H1 (cell line): ENCODE results near the gene L3MBTL4. TPM values are rescaled to one million over a fixed set of nuclear protein-coding genes. Genes with fewer than 3 reads are reported as not detected.

Experiments
- CTCF ChIA-PET: fragments of 300-600 bp; sonication (Branson Sonifier 250); formaldehyde crosslinking; loops from one replicate; lab custom pipeline; 2021; ENCODE audit not compliant: partially characterized antibody; lab: Charles Lee
- POLR2A ChIA-PET: fragments of 300-600 bp; sonication (Branson Sonifier 250); formaldehyde crosslinking; loops from one replicate; lab custom pipeline; 2021; ENCODE audit warnings: inconsistent platforms; ENCODE audit not compliant: partially characterized antibody; lab: Charles Lee
- DNase-seq, 2 experiments: peaks; one replicate each; pipeline versions ENCODE4 v3.0.0 to v3.0.0-alpha.2; 2010 to 2022; ENCODE audit warnings: low spot score in 2 of 2, low read depth in 1 of 2, mixed read lengths in 1 of 2
- FAIRE-seq: peaks from 2 replicates; lab custom pipeline; 2011; peaks lifted over from hg19 to GRCh38; lab: Jason Lieb, UNC
- H2AFZ ChIP-seq: 2 replicates; pipeline ENCODE4 v1.8.1; 2012; ENCODE audit warnings: low read length, inconsistent platforms
- H2AK5ac ChIP-seq: 2 replicates; pipeline ENCODE4 v1.6.1; 2013; ENCODE audit warnings: low read depth, low read length
- H2BK120ac ChIP-seq: replicated peaks from 2 replicates; pipeline ENCODE3; 2013; ENCODE audit warnings: low read depth, low read length, inconsistent platforms
- H2BK12ac ChIP-seq: 2 replicates; pipeline ENCODE4 v1.6.1; 2013; ENCODE audit warnings: low read depth, low read length
- H2BK15ac ChIP-seq: 2 replicates; pipeline ENCODE4 v1.6.1; 2013; ENCODE audit warnings: low read length
- H2BK20ac ChIP-seq: 2 replicates; pipeline ENCODE4 v1.6.1; 2013; ENCODE audit warnings: low read length
- H2BK5ac ChIP-seq: 2 replicates; pipeline ENCODE4 v1.6.1; 2013; ENCODE audit warnings: low read depth, low read length
- H3K14ac ChIP-seq: 2 replicates; pipeline ENCODE4 v1.6.1; 2013; ENCODE audit warnings: inconsistent platforms; ENCODE audit not compliant: insufficient read length
- H3K18ac ChIP-seq: 2 replicates; pipeline ENCODE4 v1.6.1; 2013; ENCODE audit warnings: low read length; ENCODE audit errors: extremely low read depth
- H3K23ac ChIP-seq: 2 replicates; pipeline ENCODE4 v1.6.1; 2013; ENCODE audit warnings: inconsistent platforms; ENCODE audit not compliant: insufficient read length
- H3K23me2 ChIP-seq: 2 replicates; pipeline ENCODE4 v1.6.1; 2013; ENCODE audit warnings: low read depth, low read length
- H3K27ac ChIP-seq: 2 replicates; pipeline ENCODE4 v1.6.1; 2011; ENCODE audit warnings: low read depth, low read length, inconsistent platforms
- H3K27me3 ChIP-seq, 4 experiments: replicated peaks in 1 of 4; 1 replicate in 1 of 4; 2 replicates in 3 of 4; pipeline versions ENCODE4 v1.6.1 to v1.8.1; 2011 to 2013; ENCODE audit warnings: low read length in 3 of 4, mild to moderate bottlenecking in 3 of 4, inconsistent platforms in 2 of 4, mixed read lengths in 2 of 4, moderate library complexity in 1 of 4; ENCODE audit not compliant: control insufficient read depth in 3 of 4, insufficient read depth in 3 of 4; ENCODE audit errors: extremely low read depth in 1 of 4
- H3K36me3 ChIP-seq, 4 experiments: 2 replicates each; pipeline versions ENCODE4 v1.6.1 to v1.8.1; 2011 to 2013; ENCODE audit warnings: mild to moderate bottlenecking in 4 of 4, low read length in 3 of 4, moderate library complexity in 2 of 4, control low read depth in 1 of 4, inconsistent platforms in 1 of 4; ENCODE audit not compliant: insufficient read depth in 4 of 4, control insufficient read depth in 2 of 4
- H3K4ac ChIP-seq: replicated peaks from 2 replicates; pipeline ENCODE3; 2013; ENCODE audit warnings: low read length, low read depth, mixed read lengths, inconsistent platforms; ENCODE audit not compliant: insufficient read length
- H3K4me1 ChIP-seq, 4 experiments: replicated peaks in 1 of 4; 1 replicate in 1 of 4; 2 replicates in 3 of 4; pipeline versions ENCODE4 v1.6.1 to v1.8.1; 2011 to 2013; ENCODE audit warnings: low read length in 3 of 4, inconsistent platforms in 2 of 4, mixed read lengths in 1 of 4; ENCODE audit not compliant: insufficient read depth in 4 of 4, control insufficient read depth in 3 of 4
- H3K4me2 ChIP-seq, 2 experiments: 2 replicates each; pipeline versions ENCODE4 v1.6.1 to v1.8.1; 2011 to 2013; ENCODE audit warnings: low read depth in 2 of 2, low read length in 2 of 2, control low read depth in 1 of 2, inconsistent platforms in 1 of 2, mild to moderate bottlenecking in 1 of 2; ENCODE audit not compliant: insufficient read depth in 1 of 2
- H3K4me3 ChIP-seq, 4 experiments: fragments of 200-600, 300-600 bp in 1 of 4; sonication (generic), shearing (Covaris generic), sonication (Bioruptor Twin) in 1 of 4; 2 replicates each; pipeline versions ENCODE4 v1.5.1 to v1.8.1; 2011 to 2016; ENCODE audit warnings: low read length in 4 of 4, low read depth in 3 of 4, control low read depth in 2 of 4, inconsistent platforms in 2 of 4, mild to moderate bottlenecking in 2 of 4, mixed read lengths in 1 of 4, moderate library complexity in 1 of 4; ENCODE audit not compliant: insufficient read depth in 2 of 4; ENCODE audit errors: extremely low read depth in 1 of 4
- H3K56ac ChIP-seq: replicated peaks from 2 replicates; pipeline ENCODE3; 2013; ENCODE audit warnings: low read depth, mild to moderate bottlenecking, mixed read lengths, low read length, inconsistent platforms; ENCODE audit not compliant: insufficient read length
- H3K79me1 ChIP-seq: 2 replicates; pipeline ENCODE4 v1.6.1; 2013; ENCODE audit warnings: low read depth, low read length, control low read depth
- H3K79me2 ChIP-seq, 2 experiments: 2 replicates each; pipeline versions ENCODE4 v1.6.1 to v1.8.1; 2012 to 2013; ENCODE audit warnings: low read length in 2 of 2, mild to moderate bottlenecking in 2 of 2, inconsistent platforms in 1 of 2; ENCODE audit not compliant: insufficient read depth in 2 of 2, control insufficient read depth in 1 of 2
- H3K9ac ChIP-seq, 4 experiments: replicated peaks in 1 of 4; 1 replicate in 1 of 4; 2 replicates in 3 of 4; pipeline versions ENCODE4 v1.6.1 to v1.8.1; 2011 to 2013; ENCODE audit warnings: low read depth in 3 of 4, low read length in 3 of 4, control low read depth in 2 of 4, mild to moderate bottlenecking in 2 of 4, moderate library complexity in 2 of 4, inconsistent platforms in 1 of 4; ENCODE audit errors: extremely low read depth in 1 of 4
- H3K9me3 ChIP-seq, 2 experiments: 2 replicates each; pipeline versions ENCODE4 v1.6.1 to v1.8.1; 2012 to 2013; ENCODE audit warnings: mild to moderate bottlenecking in 2 of 2, moderate library complexity in 2 of 2, control low read depth in 1 of 2, inconsistent platforms in 1 of 2, low read depth in 1 of 2, low read length in 1 of 2, mixed read lengths in 1 of 2; ENCODE audit not compliant: insufficient read depth in 2 of 2
- H4K20me1 ChIP-seq, 2 experiments: replicated peaks in 1 of 2; 2 replicates each; pipeline versions ENCODE3 to v1.8.1; 2011 to 2013; ENCODE audit warnings: inconsistent platforms in 2 of 2, low read length in 2 of 2, mild to moderate bottlenecking in 1 of 2; ENCODE audit not compliant: insufficient read depth in 2 of 2, control insufficient read depth in 1 of 2
- H4K5ac ChIP-seq: 2 replicates; pipeline ENCODE4 v1.6.1; 2013; ENCODE audit warnings: low read length, low read depth, mixed read lengths, inconsistent platforms; ENCODE audit not compliant: insufficient read length
- H4K8ac ChIP-seq: 2 replicates; pipeline ENCODE4 v1.8.0; 2013; ENCODE audit warnings: mild to moderate bottlenecking, moderate library complexity, low read length, inconsistent platforms; ENCODE audit not compliant: insufficient read depth; ENCODE audit errors: extremely low read depth
- H4K91ac ChIP-seq: replicated peaks from 2 replicates; pipeline ENCODE3; 2013; ENCODE audit warnings: low read length, mixed read lengths, inconsistent platforms; ENCODE audit not compliant: insufficient read length
- CTCF ChIP-seq, 3 experiments: IDR thresholded peaks; 1 replicate in 2 of 3; 2 replicates in 1 of 3; pipeline versions ENCODE4 v1.5.1 to v1.6.1; 2011; ENCODE audit warnings: low read length in 3 of 3, mild to moderate bottlenecking in 3 of 3, inconsistent platforms in 2 of 3, low read depth in 1 of 3, moderate library complexity in 1 of 3; ENCODE audit not compliant: insufficient read depth in 1 of 3; ENCODE audit errors: control extremely low read depth in 1 of 3
- FOSL1 ChIP-seq: IDR thresholded peaks from 2 replicates; pipeline ENCODE4 v1.6.1; 2011; ENCODE audit warnings: mild to moderate bottlenecking, low read depth, low read length, moderate library complexity; ENCODE audit not compliant: insufficient read depth
- RAD21 ChIP-seq, 2 experiments: IDR thresholded peaks in 1 of 2; conservative IDR thresholded peaks in 1 of 2; 2 replicates each; pipeline ENCODE4 v1.6.1; 2011; ENCODE audit warnings: low read depth in 2 of 2, low read length in 2 of 2, improper control_type of control experiment in 1 of 2, inconsistent platforms in 1 of 2, mild to moderate bottlenecking in 1 of 2, moderate library complexity in 1 of 2
- polyA plus RNA-seq, 7 experiments: library from polyadenylated mRNA; depleted of rRNA in 3 of 7; stranded (reverse) in 5 of 7; unstranded in 2 of 7; fragments of >200 nt in 5 of 7; fragments of 200-250 nt in 2 of 7; gene quantifications; 1 replicate in 5 of 7; 2 replicates in 1 of 7; 4 replicates in 1 of 7; pipeline versions ENCODE4 v1.2.1 to v1.2.3, GENCODE V29; 2011 to 2013; ENCODE audit warnings: missing spikeins in 2 of 7, mixed read lengths in 2 of 7
- total RNA-seq: library from RNA; stranded (reverse); fragmentation: NEBNext Ultra II Directional; extraction: Animal tissue kit (Norgen Biotek cat#: 25700); gene quantifications from 2 replicates; pipeline ENCODE4 v1.2.1, GENCODE V29; 2021

Gene L3MBTL4
- total and polyA plus RNA-seq, 2 of the 8 experiments (the other 6 are each of a cell fraction or from before 2014, with no cell fraction given), result 1.0 to 2.1 TPM

- H2BK20ac ChIP-seq, result no peak overlapping the region
- no peak for FAIRE-seq
- no peak overlapping the region for H2AFZ ChIP-seq
Observed at GRCh38 chr18:6044773-6045172, 369.9 kb downstream of the L3MBTL4 start.

More at GRCh38 chr18:6044773-6045172, 369.9 kb downstream of the L3MBTL4 start:
- no peak overlapping the region for H2BK12ac ChIP-seq
- H3K79me2 ChIP-seq, result no peaks in the 10 kb centered on the region
- H3K79me1 ChIP-seq, result no peaks in the 10 kb centered on the region
- H3K27me3 ChIP-seq, result no peaks in the 10 kb centered on the region
- H2AK5ac ChIP-seq, result no peak overlapping the region
- H3K18ac ChIP-seq, result no peak overlapping the region
- no peak overlapping the region for H3K9ac ChIP-seq
- no peaks in the 10 kb centered on the region for H3K4me1 ChIP-seq
- H2BK120ac ChIP-seq, result no peak overlapping the region
- H4K20me1 ChIP-seq, result no peaks in the 10 kb centered on the region
- POLR2A ChIA-PET, result no interaction called here
- no peak overlapping the region for H3K56ac ChIP-seq
- no peak overlapping the region for H3K4me3 ChIP-seq
- H3K23ac ChIP-seq, result no peak overlapping the region
- no peak overlapping the region for H3K4ac ChIP-seq
- no peak overlapping the region for H4K5ac ChIP-seq
- TF ChIP-seq CTCF (IDR thresholded peaks at IDR 0.05; ENCODE audit: control extremely low read depth in 1 of 3, insufficient read depth in 1 of 3, low read depth in 1 of 3, low read length in 3 of 3), result peak in 2 of 3 experiments; percentile 23 to 55; a peak in 2 of 4 replicates
- peak; percentile 21 to 44; a peak in 3 of 4 replicates for TF ChIP-seq RAD21 (IDR thresholded peaks at IDR 0.05 in 1 of 2, conservative IDR thresholded peaks at IDR 0.05 in 1 of 2; ENCODE audit: low read depth in 2 of 2, low read length in 2 of 2)
- TF ChIP-seq FOSL1, result no peak
- H3K14ac ChIP-seq, result no peak overlapping the region
- no peak overlapping the region for H4K91ac ChIP-seq
- H4K8ac ChIP-seq, result no peak overlapping the region
- CTCF ChIA-PET, result interaction anchor here (0.8 to 1.5 kb wide), 8 partner anchors 9 to 175 kb away, joined by 3 to 5 read pairs (median 4); no protein-coding TSS in a partner anchor
- H3K4me2 ChIP-seq, result no peak overlapping the region
- H2BK5ac ChIP-seq, result no peak overlapping the region
- H3K9me3 ChIP-seq, result no peaks in the 10 kb centered on the region
- no peaks in the 10 kb centered on the region for H3K36me3 ChIP-seq
- no peak for DNase-seq
- H2BK15ac ChIP-seq, result no peak overlapping the region
- no peaks in the 10 kb centered on the region for H3K23me2 ChIP-seq
- no peak overlapping the region for H3K27ac ChIP-seq
